Measurements from ENCODE around the gene PTPRN2. TPM values are rescaled to one million over a fixed set of nuclear protein-coding genes. Genes with fewer than 3 reads are reported as not detected.

Gene PTPRN2
- total RNA-seq, 1 donor, result 0.09 TPM

DNA sequence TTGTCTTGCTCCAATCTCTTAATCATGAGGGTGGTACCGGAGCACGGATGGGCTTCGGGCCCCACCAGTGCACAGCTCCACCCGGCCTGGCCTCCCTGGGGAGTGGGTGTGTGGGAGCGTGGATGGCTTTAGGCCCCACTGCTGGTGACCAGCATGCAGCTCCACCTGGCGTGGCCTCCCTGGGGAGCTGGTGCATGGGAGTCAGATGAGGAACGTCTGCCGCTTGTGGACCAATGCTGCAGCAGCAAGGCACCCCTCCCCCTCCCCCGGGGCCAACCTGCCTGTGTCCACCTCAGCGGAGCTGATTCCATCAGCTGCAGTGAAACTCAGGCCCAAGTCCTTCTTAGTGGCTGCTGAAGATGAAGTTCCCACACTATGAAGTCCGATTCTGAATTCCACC lies 511.4 kb downstream of the PTPRN2 start:
- TF ChIP-seq, protein P1, sequence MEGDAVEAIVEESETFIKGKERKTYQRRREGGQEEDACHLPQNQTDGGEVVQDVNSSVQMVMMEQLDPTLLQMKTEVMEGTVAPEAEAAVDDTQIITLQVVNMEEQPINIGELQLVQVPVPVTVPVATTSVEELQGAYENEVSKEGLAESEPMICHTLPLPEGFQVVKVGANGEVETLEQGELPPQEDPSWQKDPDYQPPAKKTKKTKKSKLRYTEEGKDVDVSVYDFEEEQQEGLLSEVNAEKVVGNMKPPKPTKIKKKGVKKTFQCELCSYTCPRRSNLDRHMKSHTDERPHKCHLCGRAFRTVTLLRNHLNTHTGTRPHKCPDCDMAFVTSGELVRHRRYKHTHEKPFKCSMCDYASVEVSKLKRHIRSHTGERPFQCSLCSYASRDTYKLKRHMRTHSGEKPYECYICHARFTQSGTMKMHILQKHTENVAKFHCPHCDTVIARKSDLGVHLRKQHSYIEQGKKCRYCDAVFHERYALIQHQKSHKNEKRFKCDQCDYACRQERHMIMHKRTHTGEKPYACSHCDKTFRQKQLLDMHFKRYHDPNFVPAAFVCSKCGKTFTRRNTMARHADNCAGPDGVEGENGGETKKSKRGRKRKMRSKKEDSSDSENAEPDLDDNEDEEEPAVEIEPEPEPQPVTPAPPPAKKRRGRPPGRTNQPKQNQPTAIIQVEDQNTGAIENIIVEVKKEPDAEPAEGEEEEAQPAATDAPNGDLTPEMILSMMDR (IDR thresholded peaks at IDR 0.05; ENCODE audit: insufficient read depth, low read length), result no peak
- H3K4me3 ChIP-seq (ENCODE audit: low read depth, low read length), result no peak overlapping the region
- DNase-seq (ENCODE audit: low read depth), result no peak

DNA sequence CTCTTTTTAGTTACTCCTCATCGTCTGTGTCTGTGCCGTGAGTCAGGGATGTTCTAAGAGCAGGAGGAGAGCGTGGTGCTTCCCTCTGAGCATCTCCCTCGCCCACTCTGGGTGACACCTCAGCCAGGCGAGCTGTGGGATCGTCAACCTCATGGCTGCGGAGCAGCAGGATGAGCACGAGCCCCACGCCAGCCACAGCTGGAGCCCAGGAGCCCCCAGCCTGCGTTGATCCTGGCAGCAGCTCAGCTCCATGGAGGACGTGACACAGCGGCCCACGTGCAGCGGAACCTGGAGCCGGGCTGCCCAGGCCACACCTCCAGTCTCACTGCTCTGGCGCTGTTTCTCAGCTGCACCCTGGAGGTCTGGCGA lies 512.0 kb downstream of the PTPRN2 start:
- TF ChIP-seq, protein P1 (IDR thresholded peaks at IDR 0.05; ENCODE audit: insufficient read depth, low read length), result no peak
- H3K4me3 ChIP-seq (ENCODE audit: low read depth, low read length), result no peak overlapping the region
- no peak for DNase-seq (ENCODE audit: low read depth)

DNA sequence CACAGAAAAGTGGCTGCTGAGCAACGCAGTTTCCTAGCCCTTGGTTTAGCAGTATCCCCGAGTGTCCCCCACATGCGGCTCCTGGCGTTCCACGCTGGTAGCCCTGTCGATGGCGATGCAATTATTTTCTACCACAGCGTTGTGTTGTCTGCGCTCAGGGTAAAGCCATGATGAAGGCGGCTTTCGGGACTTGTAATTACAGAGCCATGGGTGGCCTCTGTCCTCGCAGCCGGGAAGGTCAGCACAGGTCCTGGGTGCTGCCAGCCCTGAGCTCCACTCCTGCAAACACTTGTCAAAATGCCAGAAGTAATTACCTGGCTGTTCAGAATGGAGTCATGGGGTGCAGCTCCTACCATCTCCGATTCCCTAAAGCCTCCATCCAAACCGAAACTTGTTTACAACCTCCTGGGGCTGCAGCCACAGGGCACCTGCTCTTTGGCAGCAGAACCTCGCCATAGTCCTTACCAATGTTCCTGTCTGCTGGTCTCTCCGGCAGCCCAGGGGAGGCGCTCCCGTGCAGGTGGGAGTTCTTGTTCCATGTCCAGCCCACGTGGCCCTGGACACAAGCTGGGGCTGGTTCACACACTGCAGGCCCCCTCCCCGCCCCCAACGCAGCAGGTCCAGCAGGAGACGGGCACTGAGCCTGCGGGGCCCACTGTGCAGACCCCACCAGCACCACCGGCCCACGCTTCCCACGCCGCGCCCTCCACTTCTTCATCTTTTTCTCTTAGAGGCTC lies 512.6 kb downstream of the PTPRN2 start:
- TF ChIP-seq, protein P1 (IDR thresholded peaks at IDR 0.05; ENCODE audit: insufficient read depth, low read length), result no peak
- no peak for DNase-seq (ENCODE audit: low read depth)
- no peak overlapping the region for H3K4me3 ChIP-seq (ENCODE audit: low read depth, low read length)

DNA sequence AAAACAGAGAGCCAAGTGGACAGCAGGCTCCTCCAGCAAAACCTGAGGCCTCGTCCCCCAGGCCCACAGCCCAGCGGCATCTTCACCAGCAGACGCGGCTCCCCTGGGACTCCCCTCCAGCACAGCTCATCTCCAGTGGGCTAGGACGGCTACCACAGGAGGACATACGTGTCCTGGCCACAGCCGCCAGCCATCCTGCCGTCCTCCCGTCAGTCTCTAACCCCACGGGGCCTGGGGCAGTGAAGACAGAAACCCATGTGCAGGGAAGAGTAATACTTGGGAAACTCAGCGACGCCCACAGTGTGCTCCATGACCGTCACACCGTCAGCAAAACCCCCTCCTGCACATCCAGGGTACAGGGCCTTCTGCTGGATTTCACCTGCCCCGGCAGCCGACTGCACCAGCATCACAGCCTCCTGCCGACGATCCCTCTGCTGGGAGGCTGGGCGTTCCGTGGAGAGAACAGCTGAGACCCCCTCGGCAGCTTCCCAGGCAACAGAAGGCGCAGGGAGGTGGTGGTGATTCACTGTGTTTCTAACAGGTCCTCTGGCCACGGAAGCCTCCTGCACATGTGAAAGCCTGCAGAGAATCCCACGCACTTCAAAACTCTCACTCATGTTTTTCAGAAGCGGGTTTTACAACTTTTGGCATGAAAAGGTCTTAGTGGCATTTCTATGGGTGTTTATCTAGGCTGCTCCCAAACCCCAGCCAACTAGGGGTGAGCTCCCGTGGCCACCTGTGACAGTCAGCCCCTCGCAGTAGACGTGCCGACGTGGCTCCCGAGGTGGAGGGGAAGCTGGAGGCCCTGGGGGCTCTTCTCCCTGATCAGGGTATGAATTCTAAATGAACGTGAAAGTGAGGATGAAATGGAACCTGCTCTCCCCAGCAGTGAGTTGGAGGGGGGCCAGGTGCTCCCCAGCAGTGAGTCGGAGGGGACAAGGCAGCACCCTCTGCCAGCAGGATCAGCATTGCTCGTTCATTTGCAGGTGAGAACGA lies 513.5 kb downstream of the PTPRN2 start:
- no peak for DNase-seq (ENCODE audit: low read depth)
- TF ChIP-seq, protein P1 (IDR thresholded peaks at IDR 0.05; ENCODE audit: insufficient read depth, low read length), result no peak
- no peak overlapping the region for H3K4me3 ChIP-seq (ENCODE audit: low read depth, low read length)

DNA sequence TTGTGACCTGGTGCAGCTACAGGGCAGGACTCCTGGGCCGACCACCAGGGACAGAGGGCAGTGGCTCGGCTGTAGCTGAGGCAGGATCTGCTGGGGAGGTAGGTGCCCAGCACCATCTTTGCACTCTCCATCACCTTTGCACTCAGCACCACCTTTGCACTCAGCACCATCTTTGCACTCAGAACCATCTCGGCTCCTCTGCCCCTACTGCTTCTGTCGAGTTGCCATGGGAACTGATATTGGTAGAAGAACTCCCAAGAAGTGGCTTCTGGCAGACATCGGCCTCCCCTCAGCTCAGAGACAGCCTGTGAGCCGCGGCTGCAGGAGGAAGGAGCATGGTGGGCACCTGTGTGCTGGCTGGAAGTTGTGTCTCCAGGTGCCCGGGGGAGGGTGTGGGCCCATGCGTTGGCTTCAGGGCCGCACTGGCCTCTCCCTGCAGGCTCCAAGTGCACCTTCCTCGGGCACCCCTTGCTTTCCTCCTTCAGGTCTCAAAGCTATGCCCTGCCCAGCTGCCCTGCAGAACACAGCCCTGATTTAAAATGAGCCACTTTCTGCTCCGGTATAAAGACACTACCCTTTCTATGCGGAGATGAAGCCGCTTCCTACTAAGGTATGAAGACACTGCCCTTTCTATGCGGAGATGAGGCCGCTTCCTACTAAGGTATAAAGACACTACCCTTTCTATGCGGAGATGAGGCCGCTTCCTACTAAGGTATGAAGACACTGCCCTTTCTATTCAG lies 514.5 kb downstream of the PTPRN2 start:
- TF ChIP-seq, protein P1 (IDR thresholded peaks at IDR 0.05; ENCODE audit: insufficient read depth, low read length), result no peak
- no peak for DNase-seq (ENCODE audit: low read depth)
- no peak overlapping the region for H3K4me3 ChIP-seq (ENCODE audit: low read depth, low read length)

DNA sequence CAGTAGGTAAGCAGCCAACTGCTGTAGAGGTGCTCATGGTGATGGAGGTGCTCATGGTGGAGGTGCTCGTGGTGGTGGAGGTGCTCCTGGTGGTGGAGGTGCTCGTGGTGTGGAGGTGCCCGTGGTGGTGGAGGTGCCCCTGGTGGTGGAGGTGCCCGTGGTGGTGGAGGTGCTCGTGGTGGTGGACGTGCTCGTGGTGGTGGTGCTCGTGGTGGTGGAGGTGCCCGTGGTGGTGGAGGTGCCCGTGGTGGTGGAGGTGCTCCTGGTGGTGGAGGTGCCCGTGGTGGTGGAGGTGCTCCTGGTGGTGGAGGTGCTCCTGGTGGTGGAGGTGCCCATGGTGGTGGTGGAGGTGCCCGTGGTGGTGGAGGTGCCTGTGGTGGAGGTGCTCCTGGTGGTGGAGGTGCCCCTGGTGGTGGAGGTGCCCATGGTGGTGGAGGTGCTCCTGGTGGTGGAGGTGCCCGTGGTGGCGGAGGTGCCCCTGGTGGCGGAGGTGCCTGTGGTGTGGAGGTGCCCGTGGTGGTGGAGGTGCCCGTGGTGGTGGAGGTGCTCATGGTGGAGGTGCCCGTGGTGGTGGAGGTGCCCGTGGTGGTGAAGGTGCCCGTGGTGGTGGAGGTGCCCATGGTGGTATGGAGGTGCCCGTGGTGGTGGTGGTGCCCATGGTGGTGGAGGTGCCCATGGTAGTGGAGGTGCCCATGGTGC lies 517.3 kb downstream of the PTPRN2 start:
- TF ChIP-seq, protein P1 (IDR thresholded peaks at IDR 0.05; ENCODE audit: insufficient read depth, low read length), result no peak
- H3K4me3 ChIP-seq (ENCODE audit: low read depth, low read length), result no peak overlapping the region
- no peak for DNase-seq (ENCODE audit: low read depth)

Data from fibroblast of the aortic adventitia (primary cell).